ENCODE measurements around the gene ESR2. TPM values are rescaled to one million over a fixed set of nuclear protein-coding genes. Genes with fewer than 3 reads are reported as not detected.

Gene ESR2
- total and polyA plus RNA-seq, 2 of the 8 experiments (the other 6 are each of a cell fraction or from before 2014, with no cell fraction given): 0.19 to 0.23 TPM

DNA sequence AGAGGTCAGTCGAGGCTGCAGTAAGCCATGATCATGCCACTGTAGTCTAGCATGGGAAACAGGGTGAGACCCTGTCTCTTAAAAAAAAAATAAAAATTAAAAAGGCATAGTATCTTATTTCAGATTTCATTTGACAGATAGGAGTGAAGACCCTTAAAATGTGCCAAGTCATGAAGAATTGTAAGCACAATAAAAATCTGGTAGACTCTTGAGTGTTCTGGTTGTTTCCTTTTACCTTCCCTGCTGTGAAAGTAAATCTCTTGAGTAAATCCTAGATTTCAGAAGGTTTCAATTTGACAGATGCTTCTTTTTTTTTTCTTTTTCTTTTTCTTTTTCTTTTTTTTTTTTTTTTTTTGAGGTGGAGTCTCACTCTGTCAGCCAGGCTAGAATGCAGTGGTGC lies 109.0 kb downstream of the ESR2 start (continued):
- TF ChIP-seq ATF2 (IDR thresholded peaks at IDR 0.05; ENCODE audit: low read length): no peak
- TF ChIP-seq YY1 (IDR thresholded peaks at IDR 0.05; ENCODE audit: low read depth, low read length): no peak
- no peak for TF ChIP-seq TEAD4 (IDR thresholded peaks at IDR 0.05; ENCODE audit: low read depth, low read length)
- no peak for TF ChIP-seq KDM1A (IDR thresholded peaks at IDR 0.05; ENCODE audit: borderline replicate concordance, low read length)
